Measurements from ENCODE around the gene RASSF8.
A peak's percentile ranks its signal among the peaks of the same experiment; 100 is the strongest.

Gene RASSF8

GRCh38 chr12:26068503-26068902 is 110.0 kb downstream of the RASSF8 start:
- DNase-seq, result no peak

DNA sequence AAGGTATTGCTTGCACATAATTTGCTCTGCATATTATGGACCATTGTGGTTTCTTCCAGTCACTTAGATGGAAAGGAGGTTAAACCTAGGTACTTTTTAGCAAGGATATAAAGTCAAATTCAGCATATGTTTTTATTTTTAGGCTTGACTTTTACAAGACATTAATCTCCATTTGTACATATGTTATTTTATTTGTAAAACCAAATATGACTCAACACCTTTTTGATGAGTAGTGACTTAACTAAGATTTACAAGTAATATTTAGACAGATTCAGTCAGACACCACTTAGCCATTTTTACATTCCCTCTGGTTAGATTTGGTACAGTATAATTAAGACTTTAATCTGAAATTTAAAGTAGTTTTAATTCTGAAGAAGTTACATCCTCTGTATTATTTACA is 111.3 kb downstream of the RASSF8 start:
- no peak for DNase-seq

DNA sequence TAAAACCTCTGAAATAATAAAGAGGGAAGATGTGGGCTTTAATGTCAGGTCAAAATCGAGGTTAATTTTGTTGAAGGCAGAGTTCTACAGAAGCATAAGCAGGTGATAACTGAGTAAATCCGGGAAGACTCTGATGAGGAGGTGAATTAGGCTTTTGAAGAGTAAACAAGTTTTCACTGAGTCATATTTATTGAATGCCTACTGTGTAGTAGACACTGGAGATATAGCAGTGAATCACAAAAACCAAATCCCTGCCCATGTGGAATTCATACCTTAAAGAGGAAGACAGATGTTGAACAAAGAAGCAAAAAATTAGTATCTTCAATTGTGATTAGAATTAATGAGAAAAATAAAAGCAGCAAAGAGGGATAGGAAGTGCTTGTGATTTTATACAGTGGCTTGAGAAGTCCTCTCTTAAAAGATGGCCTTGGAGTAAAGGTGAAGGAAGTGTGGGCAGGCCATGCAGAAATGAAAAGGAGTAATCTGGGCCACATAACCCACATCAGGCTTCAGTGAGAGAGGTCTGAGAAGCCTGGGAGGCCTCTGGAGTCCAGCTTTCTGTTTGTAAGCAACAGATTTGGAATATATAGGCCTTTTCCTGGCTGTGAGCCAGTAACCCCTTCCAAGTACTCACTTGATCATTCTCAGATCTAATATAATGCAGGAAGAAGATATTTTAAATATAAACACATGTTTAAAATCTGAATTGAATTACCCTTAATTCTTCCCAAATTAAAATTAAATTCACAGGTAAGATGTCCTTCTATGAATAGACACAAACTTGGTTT is 119.6 kb downstream of the RASSF8 start:
- no peak for DNase-seq

DNA sequence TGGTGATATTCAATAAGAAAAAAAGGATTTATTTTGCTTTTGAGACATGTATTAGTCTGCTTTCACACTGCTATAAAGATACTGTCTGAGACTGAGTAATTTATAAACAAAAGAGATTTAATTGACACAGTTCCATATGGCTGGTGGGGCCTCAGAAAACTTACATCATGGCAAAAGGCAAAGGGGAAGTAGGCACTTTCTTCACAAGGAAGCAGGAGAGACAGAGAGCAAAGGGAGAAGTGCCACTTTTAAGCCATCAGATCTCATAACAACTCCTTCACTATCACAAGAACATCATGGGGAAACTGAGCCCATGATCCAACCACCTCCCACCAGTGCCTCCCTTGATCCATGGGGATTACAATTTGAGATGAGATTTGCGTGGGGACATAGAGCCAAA is 122.4 kb downstream of the RASSF8 start:
- DNase-seq, result no peak

GRCh38 chr12:26086936-26087335 is 128.5 kb downstream of the RASSF8 start:
- no peak for DNase-seq

GRCh38 chr12:26088998-26089397 is 130.5 kb downstream of the RASSF8 start:
- DNase-seq, result no peak

DNA sequence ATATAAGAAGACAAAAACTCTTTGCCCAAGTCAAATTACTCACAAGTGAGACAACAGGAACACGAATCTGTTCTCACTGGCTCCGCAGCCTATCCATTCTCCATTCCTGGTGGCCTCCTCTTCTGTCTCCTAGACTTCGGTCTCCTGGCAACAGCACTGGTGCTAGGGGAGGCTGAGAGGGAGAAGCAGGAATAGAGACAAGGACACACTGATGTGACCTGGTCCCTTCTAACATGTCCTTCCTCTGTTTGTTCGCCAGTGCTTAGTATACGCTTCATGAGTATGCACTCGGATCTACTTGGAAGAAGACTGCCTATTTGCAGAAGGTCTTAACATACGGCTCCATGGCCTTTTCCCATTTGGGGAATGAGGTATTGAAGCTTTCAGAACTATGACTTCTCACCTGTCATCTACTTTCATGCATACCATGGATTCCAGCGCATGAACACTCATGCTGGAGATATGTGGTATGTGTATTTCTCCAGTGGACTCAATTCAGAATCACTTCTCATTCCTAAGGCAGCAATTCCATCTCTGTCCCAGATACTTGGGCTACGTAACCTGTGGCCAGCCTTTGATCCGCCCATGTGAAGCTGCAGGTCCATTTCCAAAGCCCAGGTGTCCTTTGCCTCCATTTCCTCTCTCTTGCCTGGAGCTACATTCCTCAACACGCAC is 132.5 kb downstream of the RASSF8 start:
- DNase-seq, result no peak

DNA sequence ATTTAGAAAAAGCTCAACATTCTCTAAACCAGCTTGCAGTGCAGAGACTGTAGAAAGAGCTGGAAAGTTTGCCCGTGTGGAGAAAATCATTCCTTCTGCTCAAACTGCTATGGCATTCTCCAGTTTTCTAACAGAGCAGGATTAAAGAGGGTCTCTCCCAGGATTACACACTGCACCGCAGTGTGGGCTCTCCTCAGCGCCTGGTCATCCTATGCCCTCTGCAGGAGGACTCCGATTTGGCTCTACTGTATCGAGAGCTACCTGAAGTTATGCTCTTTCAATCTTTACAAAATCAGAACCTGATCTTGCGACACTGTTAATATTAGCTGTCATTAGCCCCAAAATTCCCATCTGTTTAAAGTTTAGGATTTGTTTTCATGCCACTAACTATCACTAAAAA is 133.3 kb downstream of the RASSF8 start:
- no peak for DNase-seq

DNA sequence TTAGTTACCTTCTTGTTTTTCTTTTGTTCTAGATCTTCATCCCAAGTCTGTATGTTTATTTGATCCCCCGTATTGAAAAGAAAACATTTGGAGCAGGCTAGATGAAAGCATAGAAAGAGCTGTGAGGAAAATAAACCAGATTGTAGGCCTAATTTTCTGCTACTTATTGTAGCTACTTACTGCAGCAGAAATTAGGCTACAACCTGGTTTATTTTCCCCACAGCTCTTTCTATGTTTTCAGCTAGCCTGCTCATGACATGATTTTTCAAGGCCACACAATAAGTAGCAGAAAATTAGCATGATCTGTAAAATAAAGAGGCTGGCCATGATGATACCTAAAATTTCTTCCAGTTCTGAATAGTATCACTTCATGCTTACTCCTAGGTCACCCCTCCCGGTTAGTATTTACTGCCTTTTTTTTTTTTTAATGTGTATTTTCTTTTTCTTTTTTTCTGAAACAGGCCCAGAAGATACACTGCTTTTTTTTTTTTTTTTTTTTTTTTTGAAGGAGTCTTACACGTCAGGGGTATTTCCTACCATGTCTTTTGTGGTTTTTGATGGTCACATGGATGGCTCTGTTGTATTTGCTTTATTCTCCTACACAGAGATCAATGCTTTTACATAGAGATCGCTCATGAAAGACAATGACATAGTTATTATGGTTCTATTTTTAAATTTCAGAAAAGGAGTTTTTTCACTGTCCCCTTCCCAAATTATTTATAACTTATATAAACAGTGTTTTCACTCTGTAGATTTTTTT is 134.0 kb downstream of the RASSF8 start:
- no peak for DNase-seq

- DNase-seq, result no peak
Observed at GRCh38 chr12:26095186-26095585, 136.7 kb downstream of the RASSF8 start.

GRCh38 chr12:26096036-26096435 is 137.6 kb downstream of the RASSF8 start:
- DNase-seq, result no peak

DNA sequence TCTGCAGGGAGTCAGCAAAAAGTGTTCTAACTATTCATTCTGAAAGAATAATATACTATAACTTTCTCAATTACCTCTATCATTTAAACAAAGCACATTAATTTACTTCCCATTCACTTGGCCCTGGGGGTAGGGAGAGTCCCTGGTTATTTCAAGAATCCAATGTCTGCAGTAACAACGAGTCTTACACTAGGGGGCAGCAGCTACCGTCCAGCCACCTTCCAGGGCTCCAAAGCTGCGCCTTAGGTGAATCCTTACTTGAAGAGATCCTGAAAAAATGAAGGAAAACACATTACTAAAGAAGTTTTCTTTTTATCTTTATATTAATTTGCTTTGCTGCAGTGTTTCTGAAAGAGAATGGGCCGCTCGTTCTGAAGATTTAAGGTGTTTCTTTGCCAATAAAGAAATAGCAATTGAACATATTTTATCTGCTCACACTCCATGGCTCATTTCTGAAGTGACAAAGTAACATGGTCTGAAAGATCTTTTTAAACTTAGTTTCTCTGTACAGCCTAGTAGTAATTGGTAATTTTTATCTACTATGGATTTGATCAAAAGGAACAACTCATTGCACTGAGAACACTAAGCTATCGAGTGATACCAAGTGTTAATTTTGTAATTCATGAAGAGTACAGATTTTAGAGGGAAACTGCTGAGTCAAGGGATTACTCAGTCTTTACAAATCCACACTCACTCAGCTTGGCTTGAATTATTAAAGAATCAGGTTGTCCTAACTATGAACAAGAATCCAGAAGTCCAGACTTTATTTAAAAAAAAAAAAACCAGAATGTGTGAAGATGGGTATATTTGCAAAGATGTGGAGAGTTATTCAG is 138.8 kb downstream of the RASSF8 start:
- peak; percentile 70 for DNase-seq

- no peak for DNase-seq
Observed at GRCh38 chr12:26100666-26101349, 142.3 kb downstream of the RASSF8 start.

DNA sequence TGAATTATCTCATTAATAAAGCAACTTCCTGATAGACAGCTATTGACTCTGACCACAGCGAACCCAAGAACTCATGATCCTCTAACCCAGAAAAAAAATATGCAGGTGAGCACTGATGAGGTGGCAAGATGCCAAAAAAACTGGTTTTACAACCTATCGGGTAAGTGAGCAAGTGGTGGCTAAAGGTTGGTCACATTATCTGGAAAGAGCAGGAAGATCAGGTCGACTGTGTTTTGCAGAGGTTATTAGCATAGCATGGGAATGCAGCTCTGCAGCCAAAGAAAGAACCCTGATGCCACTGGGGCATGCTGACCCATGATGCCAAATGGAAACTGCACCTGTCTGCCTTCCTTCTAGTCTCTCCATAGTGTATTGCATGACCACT is 142.9 kb downstream of the RASSF8 start:
- DNase-seq, result no peak

DNA sequence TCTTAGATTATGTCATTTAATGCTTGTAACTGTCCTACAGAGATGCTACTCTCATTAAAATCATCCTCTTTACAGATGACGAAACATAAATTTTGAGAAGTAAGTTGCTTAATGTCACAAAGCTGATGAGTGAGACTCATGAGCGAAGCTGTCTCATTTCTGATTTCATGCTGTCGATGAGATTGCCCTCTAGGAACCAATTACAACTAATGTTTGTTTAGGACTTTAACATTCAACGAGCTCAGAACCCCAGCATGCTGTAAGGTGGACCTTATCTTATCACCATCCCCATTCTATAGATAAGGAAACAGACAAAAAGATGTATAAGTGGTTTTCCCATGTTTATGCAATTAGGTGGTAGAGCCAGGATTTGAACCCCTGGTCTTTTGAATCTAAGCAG is 143.3 kb downstream of the RASSF8 start:
- DNase-seq, result no peak

DNA sequence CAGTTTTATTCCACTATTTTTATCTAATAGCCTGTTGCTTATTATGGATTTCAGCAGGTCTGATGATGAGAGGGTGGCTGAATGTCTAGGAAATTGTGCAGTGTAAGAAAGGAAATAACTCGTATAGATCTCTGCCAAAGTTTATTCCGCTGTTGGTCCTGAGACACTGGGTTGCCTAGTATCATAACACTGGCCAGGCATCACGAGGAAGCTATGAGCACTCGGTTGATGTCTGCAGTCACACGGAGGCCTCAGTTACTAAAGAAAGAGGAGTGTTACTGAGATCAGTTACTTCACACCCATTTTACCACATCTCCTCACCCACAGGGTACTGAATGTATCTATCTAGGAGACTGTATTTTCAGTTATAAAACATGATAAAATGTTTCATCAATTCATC is 144.5 kb downstream of the RASSF8 start:
- DNase-seq, result no peak

DNA sequence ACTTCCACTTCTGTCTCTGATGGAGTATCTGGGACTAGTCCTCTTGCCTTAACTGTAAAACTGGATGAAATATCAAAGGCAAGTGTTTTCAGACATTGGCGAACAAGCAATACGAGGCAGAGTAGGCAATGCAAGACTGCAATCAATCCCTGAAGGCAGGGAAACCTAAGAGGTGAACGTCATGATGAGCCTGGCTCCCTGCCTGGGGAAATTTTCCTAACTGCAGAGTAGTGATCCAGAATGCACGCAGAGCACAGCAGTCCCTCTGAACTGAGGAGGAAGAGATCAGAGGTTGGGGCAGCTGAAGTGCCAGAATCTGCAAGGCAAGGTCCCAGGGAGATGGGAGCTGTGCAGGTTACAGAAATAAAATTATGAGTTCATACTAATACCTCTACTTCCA is 147.9 kb downstream of the RASSF8 start:
- DNase-seq, result no peak

GRCh38 chr12:26108915-26109314 is 150.4 kb downstream of the RASSF8 start:
- no peak for DNase-seq

DNA sequence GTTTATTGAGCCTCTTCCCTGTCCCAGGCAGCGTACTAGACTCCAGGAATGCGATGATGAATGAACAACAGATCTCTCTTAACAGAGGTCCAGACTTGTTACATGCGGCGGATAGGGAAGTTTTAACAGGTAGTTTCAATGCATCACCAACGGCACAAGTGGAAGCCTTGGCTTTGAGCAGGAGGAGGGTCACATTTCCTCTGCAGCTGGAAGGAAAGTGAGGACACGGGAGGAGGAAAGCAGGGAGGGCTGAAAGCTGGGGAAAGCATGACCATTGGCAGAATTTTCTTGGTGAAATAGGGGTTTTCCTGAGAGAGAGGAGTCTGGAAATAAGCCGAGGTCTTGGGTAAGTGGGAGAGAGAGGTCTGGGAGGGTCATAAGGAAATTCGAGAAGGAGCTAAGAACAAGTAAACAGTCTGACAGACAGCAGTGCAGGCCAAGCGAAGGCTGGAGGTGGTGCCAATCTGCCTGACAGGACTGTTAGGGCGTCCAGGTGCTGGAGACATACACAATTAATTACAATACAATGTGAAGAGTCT is 150.9 kb downstream of the RASSF8 start:
- DNase-seq, result no peak

- DNase-seq, result no peak
Observed at GRCh38 chr12:26112232-26112631, 153.8 kb downstream of the RASSF8 start.

DNA sequence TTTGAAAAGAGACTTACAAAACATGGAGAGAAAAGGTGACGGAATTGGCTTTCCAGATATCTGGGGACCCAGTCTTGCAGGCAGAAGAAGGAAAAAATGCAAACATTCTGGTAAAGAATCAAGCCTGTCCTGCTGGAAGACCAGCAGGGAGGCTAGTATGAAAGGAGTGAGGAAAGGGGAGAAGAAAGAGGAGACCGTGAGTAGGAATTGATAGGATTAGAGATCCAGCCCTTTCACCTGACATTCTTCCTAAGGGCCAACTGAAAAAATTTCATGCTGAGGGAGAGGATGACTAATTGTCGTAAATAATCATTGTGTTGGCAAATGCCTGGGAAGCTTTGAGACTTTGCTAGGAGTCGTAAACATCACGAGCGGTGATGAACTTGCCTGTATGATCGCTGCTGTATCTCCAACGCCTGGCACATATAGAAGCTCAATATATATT is 154.2 kb downstream of the RASSF8 start:
- DNase-seq, result no peak

- no peak for DNase-seq
Observed at GRCh38 chr12:26113181-26113654, 154.7 kb downstream of the RASSF8 start.
